Skeletal muscle cell (primary cell): ENCODE data around the gene CTNNA3.

ENCODE experiments used
- DNase-seq: peaks from one replicate; pipeline ENCODE4 v3.0.0-alpha.2; 2010; ENCODE audit warnings: low read depth
- H3K4me3 ChIP-seq: 2 replicates; pipeline ENCODE4 v1.5.1; 2011; ENCODE audit warnings: low read depth, mild to moderate bottlenecking, control low read depth, low read length, moderate library complexity

CTNNA3 gene

DNA sequence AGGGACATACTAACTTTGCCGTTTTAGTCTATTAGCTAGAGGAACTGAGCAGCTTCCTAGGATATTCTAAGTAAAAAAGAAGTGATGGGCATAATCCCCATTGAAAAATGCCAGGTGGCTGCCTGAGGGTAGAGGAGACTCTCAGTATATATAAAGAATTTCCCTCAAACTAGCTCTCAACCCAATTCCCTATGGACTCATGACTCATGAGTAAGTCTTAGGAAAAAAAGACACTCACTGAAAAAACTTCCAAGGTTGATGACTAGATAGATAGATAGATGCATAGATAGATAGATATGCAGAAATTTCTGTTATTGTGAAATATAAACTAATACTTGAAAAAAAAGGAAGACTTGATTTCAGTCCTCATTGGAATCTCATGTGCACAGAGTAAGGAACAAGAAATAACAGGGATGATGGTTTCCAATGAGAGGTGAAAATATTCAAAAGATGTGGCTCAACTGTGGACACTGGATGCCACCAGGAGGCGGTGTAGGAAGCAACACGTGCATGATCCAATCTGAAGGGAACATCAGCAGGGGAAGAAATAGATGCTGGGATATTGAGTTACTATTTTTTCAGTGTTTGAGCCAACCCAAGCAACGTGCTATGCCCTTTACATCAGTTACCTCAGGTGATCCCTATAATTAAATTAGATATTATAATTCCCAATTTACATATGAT is 1481.1 kb downstream of the CTNNA3 start:
- no peak overlapping the region for H3K4me3 ChIP-seq
- peak; percentile 17 for DNase-seq

DNA sequence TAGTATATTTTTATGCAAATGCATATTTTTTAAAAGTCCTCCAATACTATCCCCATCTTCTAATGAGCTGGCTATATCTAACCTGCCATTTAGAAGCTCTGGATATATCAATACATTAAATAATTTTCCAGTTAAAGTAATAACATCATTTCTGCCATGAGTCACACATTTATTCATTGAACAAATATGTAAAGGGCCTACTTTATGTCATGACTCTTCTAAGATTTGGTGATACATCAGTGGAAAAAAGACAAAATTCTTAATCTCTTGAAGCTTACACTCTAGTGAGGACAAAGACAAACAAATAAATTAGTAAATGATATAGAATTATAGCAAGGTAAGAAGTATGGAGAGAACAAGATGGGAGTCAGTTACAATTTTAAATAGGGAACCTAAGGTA is 1487.0 kb downstream of the CTNNA3 start:
- no peak overlapping the region for H3K4me3 ChIP-seq
- no peak for DNase-seq

- no peak overlapping the region for H3K4me3 ChIP-seq
- DNase-seq, result no peak
Observed at GRCh38 chr10:66204838-66205237, 1491.2 kb downstream of the CTNNA3 start.

GRCh38 chr10:66202101-66202500 is 1493.9 kb downstream of the CTNNA3 start:
- no peak for DNase-seq
- H3K4me3 ChIP-seq, result no peak overlapping the region

DNA sequence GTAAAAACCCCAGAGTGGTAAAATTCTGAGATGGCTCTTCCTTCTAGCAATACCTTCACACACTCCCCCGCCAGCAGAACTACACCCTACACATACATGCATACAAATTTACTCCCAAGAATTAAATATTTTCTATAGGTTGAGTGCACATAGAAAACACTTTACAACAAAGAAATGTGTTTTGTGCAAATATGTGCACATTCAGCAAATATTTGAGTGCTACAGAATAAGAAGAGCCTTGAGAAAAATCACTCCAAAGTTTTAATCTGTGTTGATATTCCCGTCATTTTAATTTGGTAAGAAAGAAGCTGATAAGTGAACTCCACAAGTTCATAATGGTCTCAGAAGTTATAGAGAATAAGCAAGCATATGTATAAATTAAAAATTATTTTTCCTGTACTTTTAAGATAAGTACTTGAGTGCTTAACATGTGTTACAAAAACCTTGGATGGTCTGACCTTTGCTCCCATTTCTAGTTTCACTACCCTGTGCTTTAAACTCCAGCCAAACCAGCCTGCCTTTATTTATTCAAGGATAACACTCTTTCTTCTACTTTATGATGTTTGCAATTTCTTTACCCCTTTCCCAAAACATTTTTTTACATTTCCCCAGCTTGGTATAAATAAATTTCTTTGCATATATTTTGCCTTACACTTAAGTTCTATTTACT is 1503.7 kb downstream of the CTNNA3 start:
- H3K4me3 ChIP-seq, result no peak overlapping the region
- no peak for DNase-seq

DNA sequence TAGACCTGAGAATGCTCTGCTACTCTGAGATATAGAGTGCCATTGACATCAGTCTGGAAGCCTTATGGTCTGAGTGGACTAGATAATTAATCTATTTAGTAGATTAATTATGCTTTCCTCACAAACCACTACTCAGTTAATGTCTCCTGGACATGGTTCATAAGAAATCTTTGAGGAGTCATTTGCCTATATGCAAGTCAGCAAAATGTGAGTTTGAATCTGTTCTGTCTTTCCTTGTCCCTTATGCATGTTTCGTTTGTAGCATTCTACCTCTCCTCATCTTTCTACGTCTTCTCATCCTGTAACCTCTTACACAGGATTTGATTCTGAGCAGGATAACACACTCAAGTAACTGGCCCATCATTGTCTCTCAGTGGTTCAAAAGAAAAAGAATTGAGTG is 1505.6 kb downstream of the CTNNA3 start:
- DNase-seq, result no peak
- H3K4me3 ChIP-seq, result no peak overlapping the region

GRCh38 chr10:66189271-66189670 is 1506.7 kb downstream of the CTNNA3 start:
- no peak for DNase-seq
- no peak overlapping the region for H3K4me3 ChIP-seq

GRCh38 chr10:66187053-66187733 is 1508.8 kb downstream of the CTNNA3 start:
- peak; percentile 1 for DNase-seq
- H3K4me3 ChIP-seq, result no peak overlapping the region

- no peak for DNase-seq
- no peak overlapping the region for H3K4me3 ChIP-seq
Observed at GRCh38 chr10:66183028-66183427, 1513.0 kb downstream of the CTNNA3 start.

DNA sequence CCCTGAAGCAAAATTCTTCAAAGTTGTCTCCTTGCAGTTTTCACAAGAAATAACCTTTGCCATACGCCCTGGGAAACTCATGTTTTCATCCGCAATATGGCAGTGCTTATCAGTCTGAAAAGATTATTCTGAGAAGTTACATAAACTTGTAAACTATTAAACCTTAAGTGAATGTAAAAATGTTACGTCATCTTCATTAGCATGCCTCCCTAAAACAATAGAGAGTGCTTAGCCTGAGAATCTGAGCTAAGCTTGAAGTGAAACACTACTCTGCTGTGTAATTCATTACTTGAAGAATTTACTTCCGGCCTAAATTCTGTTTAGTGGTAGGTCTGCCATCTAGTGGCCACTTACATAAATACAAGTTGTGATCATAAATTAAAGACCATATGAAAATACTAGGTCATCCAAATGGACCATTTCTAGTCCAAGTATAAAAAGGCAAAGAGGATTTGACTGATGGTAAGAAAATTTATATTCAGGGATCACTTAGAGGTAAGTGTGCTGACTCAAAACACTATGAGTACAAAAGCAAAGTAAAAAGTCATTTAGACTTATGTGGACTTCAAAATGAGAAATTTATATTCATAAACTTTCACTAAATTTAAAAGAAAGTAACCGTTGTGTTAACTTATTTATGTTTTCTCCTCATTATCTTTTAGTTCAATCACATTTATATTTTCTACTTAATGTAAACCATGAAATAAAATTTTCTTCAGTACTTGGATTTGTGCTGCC is 1515.2 kb downstream of the CTNNA3 start:
- peak; percentile 10 for DNase-seq

GRCh38 chr10:66180021-66180420 is 1516.0 kb downstream of the CTNNA3 start:
- no peak for DNase-seq
- H3K4me3 ChIP-seq, result no peak overlapping the region

More for the DNA sequence above, 1515.2 kb downstream of the CTNNA3 start:
- no peak overlapping the region for H3K4me3 ChIP-seq

DNA sequence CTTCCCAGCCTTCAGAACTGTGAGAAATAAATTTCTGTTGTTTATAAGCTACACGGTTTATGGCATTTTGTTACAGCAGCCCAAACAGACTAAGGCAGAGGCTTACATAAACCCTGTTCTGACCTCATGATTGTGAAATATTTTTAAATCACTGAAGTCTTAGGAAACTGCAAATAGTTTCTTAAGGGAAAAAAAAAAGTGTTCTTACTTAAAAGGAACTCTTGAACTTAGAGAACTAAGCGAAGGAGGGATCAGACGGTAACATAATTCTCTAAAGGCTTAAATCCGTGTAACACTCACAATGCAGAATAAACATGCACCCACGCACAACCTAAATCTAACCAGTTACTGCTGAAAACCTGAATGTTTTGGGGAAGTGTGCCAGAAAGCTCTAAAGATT is 1519.2 kb downstream of the CTNNA3 start:
- no peak overlapping the region for H3K4me3 ChIP-seq
- peak; percentile 63 for DNase-seq

- DNase-seq, result no peak
- H3K4me3 ChIP-seq, result no peak overlapping the region
Observed at GRCh38 chr10:66167816-66168215, 1528.2 kb downstream of the CTNNA3 start.

DNA sequence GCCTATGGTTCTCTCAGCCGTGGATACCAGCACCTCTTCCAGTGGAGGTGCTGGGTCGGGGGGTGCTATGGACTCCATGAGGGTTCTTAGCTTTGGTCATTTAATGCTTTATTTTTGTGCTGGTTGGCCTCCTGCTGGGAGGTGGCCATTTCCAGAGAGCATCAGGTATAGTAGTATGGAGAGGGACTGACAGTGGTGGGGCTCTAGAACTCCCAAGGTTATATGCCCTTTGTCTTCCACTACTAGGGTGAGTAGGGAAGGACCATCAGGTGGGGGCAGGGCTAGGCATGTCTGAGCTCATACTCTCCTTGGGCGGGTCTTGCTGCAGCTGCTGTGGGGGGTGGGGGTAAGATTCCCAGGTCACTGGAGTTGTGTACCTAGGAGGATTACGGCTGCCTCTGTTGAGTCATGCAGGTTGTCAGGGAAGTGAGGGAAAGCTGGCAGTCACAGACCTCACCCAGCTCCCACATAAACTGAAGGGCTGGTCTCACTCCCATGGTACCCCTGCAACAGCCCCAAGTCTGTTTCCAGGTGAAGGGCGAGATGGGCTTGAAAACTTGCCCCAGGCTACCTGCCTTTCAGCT is 1533.3 kb downstream of the CTNNA3 start:
- DNase-seq, result no peak
- H3K4me3 ChIP-seq, result no peak overlapping the region

GRCh38 chr10:66151346-66151745 is 1544.6 kb downstream of the CTNNA3 start:
- DNase-seq, result no peak
- no peak overlapping the region for H3K4me3 ChIP-seq

GRCh38 chr10:66148312-66148711 is 1547.7 kb downstream of the CTNNA3 start:
- no peak for DNase-seq
- no peak overlapping the region for H3K4me3 ChIP-seq

GRCh38 chr10:66144016-66144415 is 1552.0 kb downstream of the CTNNA3 start:
- no peak overlapping the region for H3K4me3 ChIP-seq
- DNase-seq, result no peak

GRCh38 chr10:66102756-66103155 is 1593.2 kb downstream of the CTNNA3 start:
- DNase-seq, result no peak
- no peak overlapping the region for H3K4me3 ChIP-seq

GRCh38 chr10:66098595-66099480 is 1597.2 kb downstream of the CTNNA3 start:
- H3K4me3 ChIP-seq, result no peak overlapping the region
- DNase-seq, result no peak
